ENCODE results near the gene ADIPOR2.
"Not testable (repeated sequence)": the region's sequence is repeated elsewhere in the genome, so short reads cannot be mapped to it uniquely, and the experiment has no call there.

ADIPOR2 gene

DNA sequence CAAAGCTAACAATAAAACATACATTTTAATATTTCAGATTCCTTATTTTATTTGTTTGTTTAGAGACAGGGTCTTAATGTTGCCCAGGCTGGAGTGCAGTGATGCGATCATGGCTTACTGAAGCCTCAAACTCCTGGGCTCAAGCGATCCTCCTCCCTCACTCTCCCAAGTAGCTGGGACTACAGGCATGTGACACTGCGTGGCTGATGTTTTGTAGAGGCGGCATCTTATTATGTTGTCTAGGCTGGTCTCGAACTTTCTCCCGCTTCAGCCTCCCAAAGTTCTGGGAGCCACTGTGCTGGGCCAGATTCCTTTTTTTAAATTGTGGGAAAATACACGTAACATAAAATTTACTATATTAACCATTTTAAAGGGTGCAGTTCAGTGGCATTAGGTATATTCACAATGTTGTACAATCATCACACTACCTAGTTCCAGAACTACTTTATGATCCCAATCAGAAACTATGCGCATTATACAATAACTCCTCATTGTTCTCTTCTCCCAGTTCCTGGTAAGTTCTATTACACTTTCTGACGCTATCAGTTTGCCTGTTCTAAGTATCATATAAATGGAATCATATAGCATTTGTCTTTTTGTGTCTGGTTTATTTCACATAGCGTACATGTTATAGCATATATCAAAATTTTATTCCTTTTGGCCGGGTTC lies 40.3 kb downstream of the ADIPOR2 start:
- no peak for DNase-seq (ENCODE audit: extremely low read depth in 1 of 2, low read depth in 1 of 2)

DNA sequence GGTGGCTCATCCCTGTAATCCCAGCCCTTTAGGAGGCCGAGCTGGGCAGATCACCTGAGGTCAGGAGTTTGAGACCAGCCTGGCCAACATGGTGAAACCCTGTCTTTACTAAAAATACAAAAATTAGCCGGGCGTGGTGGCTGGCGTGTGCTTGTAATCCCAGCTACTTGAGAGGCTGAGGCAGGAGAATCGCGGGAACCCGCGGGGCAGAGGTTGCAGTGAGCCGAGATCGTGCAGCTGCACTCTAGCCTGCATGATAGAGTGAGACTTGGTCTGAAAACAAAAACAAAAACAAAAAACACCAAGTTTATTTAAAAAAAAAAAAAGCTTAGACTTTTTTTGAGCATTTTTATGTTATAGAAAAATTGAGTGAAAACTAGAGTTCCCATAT lies 40.8 kb downstream of the ADIPOR2 start:
- DNase-seq (ENCODE audit: extremely low read depth in 1 of 2, low read depth in 1 of 2) = not testable (repeated sequence)

- no peak for DNase-seq (ENCODE audit: extremely low read depth in 1 of 2, low read depth in 1 of 2)
These were observed 42.0 kb downstream of the ADIPOR2 start for GRCh38 chr12:1732914-1733313.

GRCh38 chr12:1733712-1734111 lies 42.8 kb downstream of the ADIPOR2 start:
- DNase-seq (ENCODE audit: extremely low read depth in 1 of 2, low read depth in 1 of 2) = not testable (repeated sequence)

DNA sequence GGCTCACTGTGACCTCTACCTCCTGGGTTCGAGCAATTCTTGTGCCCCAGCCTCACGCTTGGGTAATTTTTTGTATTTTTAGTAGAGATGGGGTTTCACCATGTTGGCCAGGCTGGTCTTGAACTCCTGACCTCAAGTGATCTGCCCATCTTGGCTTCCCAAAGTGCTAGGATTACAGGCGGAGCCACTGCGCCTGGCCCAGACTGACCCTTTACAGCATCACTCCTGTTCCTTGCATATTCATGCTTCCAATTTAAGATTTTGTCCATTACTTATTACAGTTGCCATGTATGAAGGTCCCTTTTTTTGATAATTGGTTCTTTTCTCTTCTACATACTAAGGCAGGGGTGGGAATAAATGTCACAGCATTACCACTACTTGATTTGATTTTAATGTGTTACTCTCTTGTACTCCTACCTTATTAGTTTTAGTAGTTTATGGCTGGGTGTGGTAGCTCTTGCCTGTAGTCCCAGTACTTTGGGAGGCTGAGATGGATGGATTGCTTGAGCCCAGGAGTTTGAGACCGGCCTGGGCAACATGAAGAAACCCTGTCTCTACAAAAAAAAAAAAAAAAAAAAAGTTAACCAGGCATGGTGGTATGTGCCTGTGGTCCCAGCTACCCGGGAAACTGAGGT lies 46.9 kb downstream of the ADIPOR2 start:
- DNase-seq (ENCODE audit: extremely low read depth in 1 of 2, low read depth in 1 of 2) = no peak

GRCh38 chr12:1738446-1738845 lies 47.6 kb downstream of the ADIPOR2 start:
- DNase-seq (ENCODE audit: extremely low read depth in 1 of 2, low read depth in 1 of 2) = no peak

DNA sequence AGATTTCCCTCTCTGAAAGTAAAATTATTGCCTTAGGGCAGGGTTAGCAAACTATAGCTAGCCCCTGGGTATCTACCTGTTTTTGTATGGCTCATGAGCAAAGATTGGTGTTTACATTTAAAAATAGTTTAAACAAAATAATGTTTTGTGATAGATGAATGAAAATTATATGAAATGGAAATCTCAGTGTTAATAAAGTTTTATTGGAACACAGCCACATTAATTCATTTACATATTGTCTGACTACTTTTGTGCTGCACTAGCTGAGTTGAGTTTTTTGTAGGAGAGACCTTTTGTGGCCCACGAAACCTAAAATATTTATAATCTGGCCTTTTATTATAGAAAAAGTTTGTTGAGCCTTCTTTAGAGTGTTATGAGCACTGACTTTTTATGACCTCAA lies 48.5 kb downstream of the ADIPOR2 start:
- no peak for DNase-seq (ENCODE audit: extremely low read depth in 1 of 2, low read depth in 1 of 2)

- DNase-seq (ENCODE audit: extremely low read depth in 1 of 2, low read depth in 1 of 2) = no peak
These were observed 49.5 kb downstream of the ADIPOR2 start for GRCh38 chr12:1740161-1740948.

- DNase-seq (ENCODE audit: extremely low read depth in 1 of 2, low read depth in 1 of 2) = no peak
These were observed 50.5 kb downstream of the ADIPOR2 start for GRCh38 chr12:1741154-1741949.

DNA sequence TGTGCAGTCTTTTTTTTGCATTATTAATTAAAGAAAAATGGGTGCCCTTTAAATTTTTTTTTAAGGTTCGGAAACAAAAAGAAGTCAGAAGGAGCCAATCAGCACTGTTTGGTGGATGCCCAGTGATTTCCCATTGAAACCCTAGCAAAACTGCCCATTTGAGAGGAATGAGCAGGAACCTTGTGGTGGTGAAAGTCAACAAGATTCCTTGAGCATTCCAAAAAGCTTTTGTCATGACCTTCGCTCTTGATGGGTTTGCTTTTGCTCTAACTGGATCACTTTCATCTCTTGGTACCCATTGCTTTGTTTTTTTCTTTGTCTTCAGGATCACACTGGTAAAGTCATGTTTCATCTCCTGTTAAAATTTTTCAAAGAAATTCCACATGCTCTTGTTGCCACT lies 54.1 kb downstream of the ADIPOR2 start:
- DNase-seq (ENCODE audit: extremely low read depth in 1 of 2, low read depth in 1 of 2) = no peak

DNA sequence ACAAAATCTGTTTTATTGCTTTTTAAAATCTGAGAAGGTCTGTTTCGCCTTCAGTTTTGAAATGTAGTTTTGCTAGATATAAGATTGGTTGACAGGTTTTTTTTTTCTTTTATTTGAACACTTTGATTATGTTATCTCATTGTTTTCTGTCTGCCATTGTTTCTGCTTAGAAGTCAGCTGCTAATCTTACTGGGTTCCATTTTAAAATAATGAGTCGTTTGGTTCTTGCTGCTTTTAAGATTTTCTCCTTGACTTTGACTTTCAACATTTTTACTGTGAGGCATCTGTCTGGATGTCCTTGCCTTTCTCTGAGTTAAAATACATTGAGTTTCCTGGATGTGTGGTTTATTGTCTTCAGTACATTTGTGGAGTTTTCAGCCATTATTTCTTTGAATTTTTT lies 56.7 kb downstream of the ADIPOR2 start:
- no peak for DNase-seq (ENCODE audit: extremely low read depth in 1 of 2, low read depth in 1 of 2)

GRCh38 chr12:1749019-1749418 lies 58.1 kb downstream of the ADIPOR2 start:
- no peak for DNase-seq (ENCODE audit: extremely low read depth in 1 of 2, low read depth in 1 of 2)

DNA sequence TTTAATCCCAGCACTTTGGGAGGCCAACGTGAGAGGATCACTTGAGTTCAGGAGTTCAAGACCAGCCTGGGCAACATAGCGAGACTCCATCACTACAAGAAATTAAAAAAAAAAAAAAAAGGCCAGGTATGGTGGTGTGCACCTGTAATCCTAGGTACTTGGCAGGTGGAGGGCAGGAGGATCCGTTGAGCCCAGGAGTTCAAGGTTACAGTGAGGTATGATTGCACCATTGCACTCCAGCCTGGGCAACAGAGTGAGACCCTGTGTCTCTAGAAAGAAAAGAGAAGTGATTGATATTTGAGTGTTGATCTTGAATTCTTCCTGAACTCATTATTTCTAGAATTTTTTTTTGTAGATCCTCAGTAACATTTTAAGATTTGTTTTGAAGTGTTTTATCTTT lies 59.4 kb downstream of the ADIPOR2 start:
- no peak for DNase-seq (ENCODE audit: extremely low read depth in 1 of 2, low read depth in 1 of 2)

DNA sequence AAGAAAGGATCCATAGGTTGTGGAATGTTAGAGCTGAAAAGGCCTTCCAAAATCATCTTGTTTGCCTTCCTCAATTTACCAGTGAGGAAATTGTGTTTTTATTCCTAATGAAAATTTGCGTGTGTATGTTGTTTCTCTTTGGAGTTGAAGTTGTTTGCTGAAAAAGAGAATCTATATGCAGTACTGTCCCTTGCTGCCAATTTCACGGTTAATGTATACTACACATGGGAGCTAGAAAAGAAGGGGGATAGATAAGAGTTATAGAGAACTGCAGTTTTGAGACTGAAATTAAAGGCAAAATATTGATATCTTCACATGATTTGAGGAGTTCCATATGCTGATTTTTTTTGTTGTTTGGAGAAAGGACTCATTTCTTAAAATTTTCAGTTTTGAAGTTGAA lies 67.5 kb downstream of the ADIPOR2 start:
- DNase-seq (ENCODE audit: extremely low read depth in 1 of 2, low read depth in 1 of 2) = no peak

- DNase-seq (ENCODE audit: extremely low read depth in 1 of 2, low read depth in 1 of 2) = no peak
These were observed 68.0 kb downstream of the ADIPOR2 start for GRCh38 chr12:1758887-1759286.

- DNase-seq (ENCODE audit: extremely low read depth in 1 of 2, low read depth in 1 of 2) = no peak
These were observed 69.9 kb downstream of the ADIPOR2 start for GRCh38 chr12:1760566-1761382.

GRCh38 chr12:1761857-1762256 lies 71.0 kb downstream of the ADIPOR2 start:
- no peak for DNase-seq (ENCODE audit: extremely low read depth in 1 of 2, low read depth in 1 of 2)

GRCh38 chr12:1763153-1763552 lies 72.3 kb downstream of the ADIPOR2 start:
- no peak for DNase-seq (ENCODE audit: extremely low read depth in 1 of 2, low read depth in 1 of 2)

- DNase-seq (ENCODE audit: extremely low read depth in 1 of 2, low read depth in 1 of 2) = no peak
These were observed 75.2 kb downstream of the ADIPOR2 start for GRCh38 chr12:1766110-1766509.

- DNase-seq (ENCODE audit: extremely low read depth in 1 of 2, low read depth in 1 of 2) = no peak
These were observed 76.7 kb downstream of the ADIPOR2 start for GRCh38 chr12:1767407-1768090.
